ENCODE data around the gene ATP13A2.

- TF ChIP-seq, protein P1, sequence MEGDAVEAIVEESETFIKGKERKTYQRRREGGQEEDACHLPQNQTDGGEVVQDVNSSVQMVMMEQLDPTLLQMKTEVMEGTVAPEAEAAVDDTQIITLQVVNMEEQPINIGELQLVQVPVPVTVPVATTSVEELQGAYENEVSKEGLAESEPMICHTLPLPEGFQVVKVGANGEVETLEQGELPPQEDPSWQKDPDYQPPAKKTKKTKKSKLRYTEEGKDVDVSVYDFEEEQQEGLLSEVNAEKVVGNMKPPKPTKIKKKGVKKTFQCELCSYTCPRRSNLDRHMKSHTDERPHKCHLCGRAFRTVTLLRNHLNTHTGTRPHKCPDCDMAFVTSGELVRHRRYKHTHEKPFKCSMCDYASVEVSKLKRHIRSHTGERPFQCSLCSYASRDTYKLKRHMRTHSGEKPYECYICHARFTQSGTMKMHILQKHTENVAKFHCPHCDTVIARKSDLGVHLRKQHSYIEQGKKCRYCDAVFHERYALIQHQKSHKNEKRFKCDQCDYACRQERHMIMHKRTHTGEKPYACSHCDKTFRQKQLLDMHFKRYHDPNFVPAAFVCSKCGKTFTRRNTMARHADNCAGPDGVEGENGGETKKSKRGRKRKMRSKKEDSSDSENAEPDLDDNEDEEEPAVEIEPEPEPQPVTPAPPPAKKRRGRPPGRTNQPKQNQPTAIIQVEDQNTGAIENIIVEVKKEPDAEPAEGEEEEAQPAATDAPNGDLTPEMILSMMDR (IDR thresholded peaks at IDR 0.05; ENCODE audit: borderline replicate concordance, extremely low read depth, low read length, poor library complexity, severe bottlenecking) = no peak
- TF ChIP-seq EZH2 (IDR thresholded peaks at IDR 0.05; ENCODE audit: borderline replicate concordance, low read depth, low read length, severe bottlenecking) = no peak
These were observed 31.1 kb downstream of the ATP13A2 start, which contains the start of gene MFAP2 for GRCh38 chr1:16980473-16981268.

Measured in DND-41 (cell line).